ENCODE data around the gene COQ10A.

- TF ChIP-seq EZH2 (optimal IDR thresholded peaks at IDR 0.05; ENCODE audit: low read depth, low read length) (no peak), CTCF (IDR thresholded peaks at IDR 0.05; ENCODE audit: low read length) (no peak)
Observed at GRCh38 chr12:56244494-56244893, 22.2 kb upstream of the COQ10A start.
